Neuronal stem cell (in vitro differentiated cells): ENCODE data around the gene METTL8.
"Not testable (repeated sequence)": the region's sequence is repeated elsewhere in the genome, so short reads cannot be mapped to it uniquely, and the experiment has no call there.

ENCODE experiments used
- DNase-seq: peaks from one replicate; pipeline ENCODE4 v3.0.0-alpha.2; 2013; ENCODE audit warnings: low spot score
- H2AFZ ChIP-seq: one replicate; pipeline ENCODE4 v1.6.1; 2013; ENCODE audit warnings: mild to moderate bottlenecking, low read length, inconsistent platforms
- H2AK5ac ChIP-seq: 2 replicates; pipeline ENCODE4 v1.6.1; 2013; ENCODE audit warnings: low read depth, mild to moderate bottlenecking, inconsistent platforms, low read length, moderate library complexity, mixed read lengths
- H2BK120ac ChIP-seq: 2 replicates; pipeline ENCODE4 v1.6.1; 2013; ENCODE audit warnings: low read depth, mild to moderate bottlenecking, inconsistent platforms, low read length, moderate library complexity, mixed read lengths
- H2BK12ac ChIP-seq: one replicate; pipeline ENCODE4 v1.6.1; 2013; ENCODE audit warnings: low read length, inconsistent platforms
- H2BK15ac ChIP-seq: 2 replicates; pipeline ENCODE4 v1.6.1; 2013; ENCODE audit warnings: mild to moderate bottlenecking, low read length, inconsistent platforms, mixed read lengths
- H2BK5ac ChIP-seq: one replicate; pipeline ENCODE4 v1.6.1; 2013; ENCODE audit warnings: inconsistent platforms, mild to moderate bottlenecking, low read length, moderate library complexity
- H3K14ac ChIP-seq: one replicate; pipeline ENCODE4 v1.6.1; 2013; ENCODE audit warnings: low read length, inconsistent platforms
- H3K18ac ChIP-seq: 2 replicates; pipeline ENCODE4 v1.6.1; 2013; ENCODE audit warnings: low read length, inconsistent platforms
- H3K23ac ChIP-seq: 2 replicates; pipeline ENCODE4 v1.6.1; 2013; ENCODE audit warnings: low read depth, mild to moderate bottlenecking, mixed read lengths, low read length, inconsistent platforms; ENCODE audit not compliant: poor library complexity
- H3K27ac ChIP-seq: replicated peaks from 3 replicates; pipeline ENCODE4 v1.5.1; 2013; ENCODE audit warnings: low read length, inconsistent platforms
- H3K27me3 ChIP-seq, 3 experiments: 2 replicates each; pipeline ENCODE4 v1.6.1; 2013; ENCODE audit warnings: low read length in 3 of 3, mild to moderate bottlenecking in 2 of 3, inconsistent platforms in 1 of 3, low read depth in 1 of 3, mixed read lengths in 1 of 3, moderate library complexity in 1 of 3; ENCODE audit not compliant: control insufficient read depth in 3 of 3, insufficient read depth in 3 of 3
- H3K36me3 ChIP-seq, 2 donors: replicated peaks in 1 of 2; 2 replicates each; pipeline ENCODE4 v1.6.1; 2013; ENCODE audit warnings: low read length in 2 of 2; ENCODE audit not compliant: control insufficient read depth in 2 of 2, insufficient read depth in 2 of 2
- H3K4ac ChIP-seq: 2 replicates; pipeline ENCODE4 v1.6.1; 2013; ENCODE audit warnings: inconsistent platforms, mild to moderate bottlenecking, low read length, moderate library complexity
- H3K4me1 ChIP-seq, 2 donors: 1 replicate in 1 of 2; 2 replicates in 1 of 2; pipeline ENCODE4 v1.6.1; 2013; ENCODE audit warnings: low read length in 2 of 2, low read depth in 1 of 2; ENCODE audit not compliant: control insufficient read depth in 2 of 2, insufficient read depth in 1 of 2
- H3K4me2 ChIP-seq: one replicate; pipeline ENCODE4 v1.6.1; 2013; ENCODE audit warnings: mild to moderate bottlenecking, low read length, inconsistent platforms; ENCODE audit not compliant: insufficient read depth, poor library complexity, severe bottlenecking
- H3K4me3 ChIP-seq, 2 donors: 2 replicates each; pipeline ENCODE4 v1.5.1; 2013; ENCODE audit warnings: low read length in 2 of 2, mild to moderate bottlenecking in 2 of 2, inconsistent platforms in 1 of 2, moderate library complexity in 1 of 2
- H3K79me1 ChIP-seq: one replicate; pipeline ENCODE4 v1.6.1; 2013; ENCODE audit warnings: low read depth, mild to moderate bottlenecking, inconsistent platforms, low read length, moderate library complexity
- H3K9ac ChIP-seq: one replicate; pipeline ENCODE4 v1.6.1; 2013; ENCODE audit warnings: mild to moderate bottlenecking, low read depth, low read length, inconsistent platforms; ENCODE audit not compliant: poor library complexity
- H3K9me3 ChIP-seq, 2 donors: replicated peaks in 1 of 2; 2 replicates each; pipeline versions ENCODE3 to v1.6.1; 2013; ENCODE audit warnings: low read length in 2 of 2, mild to moderate bottlenecking in 2 of 2, inconsistent platforms in 1 of 2, low read depth in 1 of 2, mixed read lengths in 1 of 2, moderate library complexity in 1 of 2; ENCODE audit not compliant: control insufficient read depth in 2 of 2, insufficient read depth in 1 of 2
- H4K8ac ChIP-seq: one replicate; pipeline ENCODE4 v1.6.1; 2013; ENCODE audit warnings: low read depth, mild to moderate bottlenecking, inconsistent platforms, low read length, moderate library complexity
- H4K91ac ChIP-seq: one replicate; pipeline ENCODE4 v1.6.1; 2013; ENCODE audit warnings: low read length, low read depth, mild to moderate bottlenecking, inconsistent platforms; ENCODE audit not compliant: poor library complexity
- WGBS, 2 donors: extraction: QIAGEN DNeasy Blood & Tissue Kit; methylation state at CpG; one replicate each; pipeline ENCODE4 v1.1.7; 2013; ENCODE audit warnings: missing lambda C conversion rate in 2 of 2, mixed read lengths in 1 of 2; ENCODE audit not compliant: insufficient read length in 2 of 2, insufficient replicate concordance in 1 of 2; ENCODE audit errors: extremely low coverage in 2 of 2; 5-methylcytosine and 5-hydroxymethylcytosine counted together

METTL8 gene

DNA sequence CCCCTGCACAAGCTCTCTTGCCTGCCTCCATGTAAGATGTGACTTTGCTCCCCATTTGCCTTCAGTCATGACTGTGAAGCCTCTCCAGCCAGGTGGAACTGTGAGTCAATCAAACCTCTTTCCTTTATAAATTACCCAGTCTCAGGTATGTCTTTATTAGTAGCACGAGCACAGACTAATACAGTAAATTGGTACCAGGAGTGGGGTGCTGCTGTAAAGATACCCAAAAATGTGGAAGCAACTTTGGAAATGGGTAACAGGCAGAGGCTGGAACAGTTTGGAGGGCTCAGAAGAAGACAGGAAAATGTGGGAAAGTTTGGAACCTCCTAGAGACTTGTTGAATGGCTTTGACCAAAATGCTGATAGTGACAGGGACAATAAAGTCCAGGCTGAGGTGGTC is 122.2 kb downstream of the METTL8 start:
- not testable (repeated sequence) for H3K9ac ChIP-seq, H3K23ac ChIP-seq, H3K27ac ChIP-seq, H3K18ac ChIP-seq, H2BK12ac ChIP-seq, H3K4ac ChIP-seq, H3K4me3 ChIP-seq, H3K27me3 ChIP-seq, H2AFZ ChIP-seq, H3K14ac ChIP-seq, H4K91ac ChIP-seq, H4K8ac ChIP-seq, H2AK5ac ChIP-seq, DNase-seq, H2BK15ac ChIP-seq, H2BK120ac ChIP-seq, H3K4me2 ChIP-seq, H3K79me1 ChIP-seq, H2BK5ac ChIP-seq, H3K4me1 ChIP-seq, H3K36me3 ChIP-seq, H3K9me3 ChIP-seq
- no CpG with 5 or more reads among the region's 1 CpG for WGBS, 2 donors

DNA sequence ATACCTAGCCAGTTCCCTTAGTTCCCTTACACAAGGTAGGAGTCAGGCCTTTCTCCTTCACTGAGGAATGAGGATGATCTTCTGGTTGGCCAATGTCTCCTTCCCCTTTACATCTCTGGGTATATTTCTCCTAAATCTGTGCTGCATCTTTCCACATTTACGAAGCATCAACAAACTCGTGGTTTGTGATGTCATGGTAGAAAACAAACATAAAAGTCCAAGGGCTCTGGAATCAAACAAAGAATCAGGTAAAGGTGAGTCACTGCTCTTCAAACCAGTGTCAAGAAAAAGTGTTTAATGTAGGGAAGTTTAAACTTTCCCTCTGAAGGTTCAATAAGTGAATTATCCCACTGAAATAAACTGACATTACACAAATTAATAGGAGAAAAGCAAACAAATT is 122.9 kb downstream of the METTL8 start:
- Histone ChIP-seq H2BK5ac (no peak overlapping the region), H3K79me1 (no peaks in the 10 kb centered on the region), H3K23ac (no peak overlapping the region), H3K9me3 (peaks cover 3 to 6% of the 10 kb centered on the region in 2 donors), H3K9ac (no peak overlapping the region), H4K91ac (no peak overlapping the region), H3K36me3 (no peaks in the 10 kb centered on the region), H3K14ac (no peak overlapping the region), H2BK120ac (no peak overlapping the region), H2AK5ac (no peak overlapping the region), H2AFZ (no peak overlapping the region), H4K8ac (no peak overlapping the region), H3K4me2 (no peak overlapping the region), H2BK15ac (no peak overlapping the region), H3K18ac (no peak overlapping the region), H3K4ac (no peak overlapping the region), H3K27ac (no peak overlapping the region), H3K4me3 (no peak overlapping the region), H2BK12ac (no peak overlapping the region), H3K27me3 (no peaks in the 10 kb centered on the region), H3K4me1 (peaks cover 0 to 2% of the 10 kb centered on the region in 2 donors)
- DNase-seq, result no peak
- no CpG with 5 or more reads among the region's 2 CpGs for WGBS, 2 donors

- Histone ChIP-seq H3K9me3 (peaks cover 3 to 6% of the 10 kb centered on the region in 2 donors), H3K4me2 (no peak overlapping the region), H2BK5ac (no peak overlapping the region), H3K18ac (no peak overlapping the region), H4K8ac (no peak overlapping the region), H3K4ac (no peak overlapping the region), H3K9ac (no peak overlapping the region), H2BK120ac (no peak overlapping the region), H3K4me1 (no peaks in the 10 kb centered on the region), H3K14ac (no peak overlapping the region), H2AK5ac (no peak overlapping the region), H3K79me1 (no peaks in the 10 kb centered on the region), H3K23ac (no peak overlapping the region), H3K4me3 (no peak overlapping the region), H4K91ac (no peak overlapping the region), H3K36me3 (no peaks in the 10 kb centered on the region), H3K27ac (no peak overlapping the region), H2AFZ (peak overlapping the region; percentile 66), H3K27me3 (no peaks in the 10 kb centered on the region), H2BK12ac (no peak overlapping the region), H2BK15ac (no peak overlapping the region)
- no CpG with 5 or more reads among the region's 6 CpGs for WGBS, 2 donors
- DNase-seq, result no peak
Measured at GRCh38 chr2:171309455-171310286, 124.1 kb downstream of the METTL8 start.

DNA sequence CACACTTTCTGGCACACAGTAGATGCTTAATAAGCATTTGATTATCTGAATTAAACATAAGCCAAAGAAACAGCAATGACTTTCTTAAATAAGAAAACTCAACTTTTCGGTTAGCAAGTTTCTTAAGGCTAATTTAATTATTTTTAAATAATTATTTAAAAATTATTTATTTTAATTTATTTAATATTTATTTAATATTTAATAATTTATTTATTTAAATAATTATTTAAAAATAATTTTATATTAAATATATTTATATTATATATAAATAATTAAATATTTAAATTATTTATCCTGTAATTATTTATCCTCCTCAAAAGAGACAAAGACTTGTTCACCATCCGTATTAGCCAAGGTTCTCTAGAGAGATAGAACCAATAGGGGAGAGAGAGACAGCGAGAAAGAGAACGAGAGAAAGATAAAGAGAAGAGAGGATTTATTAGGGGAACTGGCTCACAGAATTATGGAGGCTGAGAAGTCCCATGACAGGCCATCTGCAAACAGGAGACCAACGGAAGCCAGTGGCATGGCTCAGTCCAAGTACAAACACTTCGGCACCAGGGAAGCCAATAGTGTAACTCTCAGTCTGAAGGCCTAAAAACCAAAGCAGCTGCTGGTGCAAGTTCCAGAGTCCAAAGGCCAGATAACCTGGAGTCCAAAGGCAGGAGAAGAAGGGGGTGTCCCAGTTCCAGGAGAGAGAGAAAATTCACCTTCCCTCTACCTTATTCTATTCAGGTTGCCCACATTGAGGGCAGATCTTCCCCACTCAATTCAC is 125.3 kb downstream of the METTL8 start:
- H2AFZ ChIP-seq, result no peak overlapping the region
- no peak overlapping the region for H2BK12ac ChIP-seq
- no CpG with 5 or more reads among the region's 6 CpGs for WGBS, 2 donors
- H3K36me3 ChIP-seq, result no peaks in the 10 kb centered on the region
- H3K4ac ChIP-seq, result no peak overlapping the region
- no peak overlapping the region for H4K91ac ChIP-seq
- no peak overlapping the region for H3K18ac ChIP-seq
- no peak overlapping the region for H3K14ac ChIP-seq
- H4K8ac ChIP-seq, result no peak overlapping the region
- no peak overlapping the region for H3K9ac ChIP-seq
- no peak overlapping the region for H3K27ac ChIP-seq
- no peaks in the 10 kb centered on the region for H3K4me1 ChIP-seq
- H3K79me1 ChIP-seq, result no peaks in the 10 kb centered on the region
- H3K27me3 ChIP-seq, result no peaks in the 10 kb centered on the region
- H2BK15ac ChIP-seq, result no peak overlapping the region
- H2AK5ac ChIP-seq, result no peak overlapping the region
- no peak overlapping the region for H3K4me3 ChIP-seq
- no peak for DNase-seq
- no peak overlapping the region for H3K23ac ChIP-seq
- H2BK5ac ChIP-seq, result no peak overlapping the region
- H2BK120ac ChIP-seq, result no peak overlapping the region
- H3K4me2 ChIP-seq, result no peak overlapping the region
- H3K9me3 ChIP-seq, result peaks cover 3 to 6% of the 10 kb centered on the region in 2 donors
